ENCODE data around the gene SLC66A2. TPM values are rescaled to one million over a fixed set of nuclear protein-coding genes. Genes with fewer than 3 reads are reported as not detected.

The SLC66A2 gene
- total and polyA plus RNA-seq, 2 of the 13 experiments (the other 11 are each of a cell fraction or from before 2014, with no cell fraction given) = 33.5 to 41.9 TPM

DNA sequence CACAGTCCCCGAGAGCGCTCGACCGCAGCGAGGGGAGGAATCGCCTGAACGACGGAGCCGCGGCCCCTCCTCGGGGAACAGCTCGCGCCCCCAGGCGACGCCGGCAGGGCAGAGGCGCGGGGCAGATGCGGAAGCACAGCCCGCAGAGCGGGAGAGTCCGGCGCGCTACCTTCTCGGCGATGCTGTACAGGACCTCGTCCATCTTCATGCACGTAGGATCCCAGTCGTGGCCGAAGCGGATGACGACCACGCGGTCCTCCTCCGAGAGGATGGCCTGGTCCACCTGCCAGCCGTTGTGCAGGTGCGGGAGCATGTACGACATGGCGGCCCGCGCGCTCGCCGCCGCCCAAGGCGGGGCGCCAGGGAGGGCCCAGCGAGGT is 36.6 kb upstream of the SLC66A2 start (continued):
- TF ChIP-seq, protein P1, sequence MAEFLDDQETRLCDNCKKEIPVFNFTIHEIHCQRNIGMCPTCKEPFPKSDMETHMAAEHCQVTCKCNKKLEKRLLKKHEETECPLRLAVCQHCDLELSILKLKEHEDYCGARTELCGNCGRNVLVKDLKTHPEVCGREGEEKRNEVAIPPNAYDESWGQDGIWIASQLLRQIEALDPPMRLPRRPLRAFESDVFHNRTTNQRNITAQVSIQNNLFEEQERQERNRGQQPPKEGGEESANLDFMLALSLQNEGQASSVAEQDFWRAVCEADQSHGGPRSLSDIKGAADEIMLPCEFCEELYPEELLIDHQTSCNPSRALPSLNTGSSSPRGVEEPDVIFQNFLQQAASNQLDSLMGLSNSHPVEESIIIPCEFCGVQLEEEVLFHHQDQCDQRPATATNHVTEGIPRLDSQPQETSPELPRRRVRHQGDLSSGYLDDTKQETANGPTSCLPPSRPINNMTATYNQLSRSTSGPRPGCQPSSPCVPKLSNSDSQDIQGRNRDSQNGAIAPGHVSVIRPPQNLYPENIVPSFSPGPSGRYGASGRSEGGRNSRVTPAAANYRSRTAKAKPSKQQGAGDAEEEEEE (CRISPR knock-in tag; IDR thresholded peaks at IDR 0.05; ENCODE audit: borderline replicate concordance) = no peak
- TF ChIP-seq, protein P2, sequence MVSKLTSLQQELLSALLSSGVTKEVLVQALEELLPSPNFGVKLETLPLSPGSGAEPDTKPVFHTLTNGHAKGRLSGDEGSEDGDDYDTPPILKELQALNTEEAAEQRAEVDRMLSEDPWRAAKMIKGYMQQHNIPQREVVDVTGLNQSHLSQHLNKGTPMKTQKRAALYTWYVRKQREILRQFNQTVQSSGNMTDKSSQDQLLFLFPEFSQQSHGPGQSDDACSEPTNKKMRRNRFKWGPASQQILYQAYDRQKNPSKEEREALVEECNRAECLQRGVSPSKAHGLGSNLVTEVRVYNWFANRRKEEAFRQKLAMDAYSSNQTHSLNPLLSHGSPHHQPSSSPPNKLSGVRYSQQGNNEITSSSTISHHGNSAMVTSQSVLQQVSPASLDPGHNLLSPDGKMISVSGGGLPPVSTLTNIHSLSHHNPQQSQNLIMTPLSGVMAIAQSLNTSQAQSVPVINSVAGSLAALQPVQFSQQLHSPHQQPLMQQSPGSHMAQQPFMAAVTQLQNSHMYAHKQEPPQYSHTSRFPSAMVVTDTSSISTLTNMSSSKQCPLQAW (CRISPR knock-in tag; IDR thresholded peaks at IDR 0.05) = no peak
- no peak for TF ChIP-seq ZNF354B (CRISPR knock-in tag; IDR thresholded peaks at IDR 0.05)
- peak; percentile 88; the same call in 1 of the 2 replicates for TF ChIP-seq ZNF563 (CRISPR knock-in tag; IDR thresholded peaks at IDR 0.05)
- TF ChIP-seq ZNF292 (CRISPR knock-in tag; IDR thresholded peaks at IDR 0.05; ENCODE audit: borderline replicate concordance, low read depth) = no peak
- peak; percentile 41; the same call in 1 of the 2 replicates for TF ChIP-seq SMYD3 (CRISPR knock-in tag; IDR thresholded peaks at IDR 0.05)
- TF ChIP-seq NR2F1 (CRISPR knock-in tag; IDR thresholded peaks at IDR 0.05) = no peak
- no peak for TF ChIP-seq ZNF839 (CRISPR knock-in tag; IDR thresholded peaks at IDR 0.05; ENCODE audit: borderline replicate concordance)
- peak; percentile 20; the same call in 1 of the 2 replicates for TF ChIP-seq ZNF124 (CRISPR knock-in tag; IDR thresholded peaks at IDR 0.05)
- TF ChIP-seq RBAK (CRISPR knock-in tag; IDR thresholded peaks at IDR 0.05) = no peak
- TF ChIP-seq, protein P3, sequence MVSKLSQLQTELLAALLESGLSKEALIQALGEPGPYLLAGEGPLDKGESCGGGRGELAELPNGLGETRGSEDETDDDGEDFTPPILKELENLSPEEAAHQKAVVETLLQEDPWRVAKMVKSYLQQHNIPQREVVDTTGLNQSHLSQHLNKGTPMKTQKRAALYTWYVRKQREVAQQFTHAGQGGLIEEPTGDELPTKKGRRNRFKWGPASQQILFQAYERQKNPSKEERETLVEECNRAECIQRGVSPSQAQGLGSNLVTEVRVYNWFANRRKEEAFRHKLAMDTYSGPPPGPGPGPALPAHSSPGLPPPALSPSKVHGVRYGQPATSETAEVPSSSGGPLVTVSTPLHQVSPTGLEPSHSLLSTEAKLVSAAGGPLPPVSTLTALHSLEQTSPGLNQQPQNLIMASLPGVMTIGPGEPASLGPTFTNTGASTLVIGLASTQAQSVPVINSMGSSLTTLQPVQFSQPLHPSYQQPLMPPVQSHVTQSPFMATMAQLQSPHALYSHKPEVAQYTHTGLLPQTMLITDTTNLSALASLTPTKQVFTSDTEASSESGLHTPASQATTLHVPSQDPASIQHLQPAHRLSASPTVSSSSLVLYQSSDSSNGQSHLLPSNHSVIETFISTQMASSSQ (IDR thresholded peaks at IDR 0.05; ENCODE audit: low read depth) = no peak
- TF ChIP-seq, protein P3 (CRISPR knock-in tag; IDR thresholded peaks at IDR 0.05; ENCODE audit: borderline replicate concordance) = no peak
- TF ChIP-seq TMF1 (CRISPR knock-in tag; IDR thresholded peaks at IDR 0.05; ENCODE audit: low read depth) = peak; percentile 78
- TF ChIP-seq RAD51 (IDR thresholded peaks at IDR 0.05; ENCODE audit: borderline replicate concordance) = no peak
- TF ChIP-seq ELF1 (CRISPR knock-in tag; IDR thresholded peaks at IDR 0.05) = peak; percentile 76
- TF ChIP-seq GABPB1 (CRISPR knock-in tag; IDR thresholded peaks at IDR 0.05) = peak; percentile 42; the same call in 1 of the 2 replicates
- peak; percentile 37 for TF ChIP-seq RAD21 (CRISPR knock-in tag; IDR thresholded peaks at IDR 0.05)
- TF ChIP-seq ZNF446 (CRISPR knock-in tag; IDR thresholded peaks at IDR 0.05) = no peak
- peak; percentile 40; the same call in 1 of the 2 replicates for TF ChIP-seq PITX1 (CRISPR knock-in tag; IDR thresholded peaks at IDR 0.05)
- TF ChIP-seq ZFP1 (CRISPR knock-in tag; IDR thresholded peaks at IDR 0.05) = no peak
- TF ChIP-seq ZFX (CRISPR knock-in tag; IDR thresholded peaks at IDR 0.05; ENCODE audit: low read depth) = peak; percentile 85; the same call in 1 of the 2 replicates
- TF ChIP-seq ZNF703 (CRISPR knock-in tag; IDR thresholded peaks at IDR 0.05; ENCODE audit: borderline replicate concordance) = no peak; the same call in 1 of the 2 replicates
- TF ChIP-seq CHCHD3 (CRISPR knock-in tag; IDR thresholded peaks at IDR 0.05) = peak; percentile 19; the same call in 1 of the 2 replicates
- peak; percentile 64; the same call in 1 of the 2 replicates for TF ChIP-seq CBX5 (CRISPR knock-in tag; IDR thresholded peaks at IDR 0.05; ENCODE audit: borderline replicate concordance)
